ENCODE measurements around the gene PTPRO.
"Not testable (repeated sequence)": the region's sequence is repeated elsewhere in the genome, so short reads cannot be mapped to it uniquely, and the experiment has no call there.

PTPRO gene

DNA sequence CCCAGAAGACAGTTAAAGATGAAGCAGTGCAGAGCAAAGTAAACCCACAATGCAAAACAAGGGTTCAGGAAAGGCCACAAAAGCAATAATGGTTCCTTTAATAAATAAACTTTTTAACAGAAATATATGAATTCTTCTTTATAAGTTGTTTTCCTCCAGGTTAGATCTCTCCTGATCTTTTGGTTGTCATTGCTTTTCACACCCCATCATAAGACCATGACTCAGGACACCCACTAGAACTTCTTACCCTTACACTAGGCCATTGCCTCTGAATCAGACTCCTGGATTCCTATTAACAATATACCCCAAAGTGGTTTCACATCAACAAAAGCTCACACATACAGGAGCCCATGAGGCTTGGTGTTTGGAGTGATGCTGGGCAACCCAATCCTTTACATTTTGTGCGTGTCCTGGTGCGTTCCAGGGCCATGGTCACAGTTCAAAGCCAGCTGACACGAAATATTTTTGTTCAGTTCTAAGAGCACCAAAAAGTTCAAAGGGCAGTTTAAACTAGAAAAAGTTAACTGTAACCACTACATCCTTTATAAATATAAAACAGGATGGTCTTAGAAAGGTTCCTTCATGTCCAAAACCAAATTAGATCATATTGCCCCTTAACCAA is 279.9 kb downstream of the PTPRO start:
- DNase-seq (ENCODE audit: low spot score) = no peak

DNA sequence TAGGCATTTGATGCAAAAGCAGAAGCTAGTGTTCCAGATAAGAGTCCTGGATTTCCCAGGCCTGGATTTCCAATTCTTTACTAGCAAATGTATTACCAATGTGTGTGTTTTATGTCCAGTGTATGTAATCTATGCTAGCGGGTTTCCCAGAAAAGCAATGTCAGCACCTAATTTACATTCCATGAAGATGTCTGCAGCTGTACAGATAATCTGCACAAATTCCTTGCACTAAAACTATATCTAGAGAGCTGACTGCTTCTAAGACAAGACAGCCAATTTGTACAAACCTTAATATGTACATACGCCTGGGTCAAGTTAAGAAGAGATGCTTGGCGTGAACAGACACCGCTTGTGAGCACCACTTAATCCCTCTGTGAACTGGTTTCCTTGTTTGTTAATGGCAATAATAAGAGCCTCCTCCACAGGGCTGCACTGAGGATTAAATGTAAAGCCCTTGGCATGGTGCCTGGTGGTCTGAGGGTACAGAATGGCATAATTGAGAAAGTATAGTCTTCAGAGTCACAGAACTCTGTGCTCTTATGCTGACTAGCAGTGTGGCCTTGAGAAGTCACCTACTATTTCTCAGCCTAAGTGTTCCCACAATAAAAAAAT is 281.3 kb downstream of the PTPRO start:
- no peak for DNase-seq (ENCODE audit: low spot score)

DNA sequence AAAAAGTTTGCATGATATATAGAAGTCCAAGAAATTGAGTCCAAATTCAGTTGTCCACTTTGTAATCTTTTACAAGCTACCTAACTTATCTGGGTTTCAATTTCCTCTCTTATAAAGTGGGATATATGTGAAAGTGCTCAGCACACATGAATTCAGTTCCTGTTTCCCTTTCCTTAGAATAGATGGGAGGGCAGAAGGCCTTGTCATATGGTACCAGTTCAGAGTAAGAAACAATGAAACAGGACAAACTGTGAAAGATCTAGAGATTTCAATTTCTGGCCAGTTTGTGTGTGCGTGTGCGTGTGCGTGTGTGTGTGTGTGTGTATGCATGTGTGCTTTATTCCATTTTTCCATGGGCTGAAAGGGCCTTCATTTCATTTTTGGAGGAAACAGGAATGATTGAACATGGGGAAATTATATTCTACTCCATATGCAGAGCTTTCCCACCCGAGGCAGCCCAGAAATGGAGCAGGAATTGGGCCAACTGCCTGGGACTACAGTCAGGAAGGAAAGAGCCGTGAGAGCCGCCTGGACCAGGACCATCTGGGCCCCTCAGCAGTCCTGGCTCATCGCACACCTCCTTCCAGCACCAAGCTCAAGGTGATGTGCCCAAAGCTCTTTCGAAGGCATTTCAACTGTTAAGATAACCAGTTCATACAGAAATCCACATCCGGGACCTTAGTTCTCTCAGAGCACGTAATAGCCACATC is 283.7 kb downstream of the PTPRO start:
- DNase-seq (ENCODE audit: low spot score) = no peak

DNA sequence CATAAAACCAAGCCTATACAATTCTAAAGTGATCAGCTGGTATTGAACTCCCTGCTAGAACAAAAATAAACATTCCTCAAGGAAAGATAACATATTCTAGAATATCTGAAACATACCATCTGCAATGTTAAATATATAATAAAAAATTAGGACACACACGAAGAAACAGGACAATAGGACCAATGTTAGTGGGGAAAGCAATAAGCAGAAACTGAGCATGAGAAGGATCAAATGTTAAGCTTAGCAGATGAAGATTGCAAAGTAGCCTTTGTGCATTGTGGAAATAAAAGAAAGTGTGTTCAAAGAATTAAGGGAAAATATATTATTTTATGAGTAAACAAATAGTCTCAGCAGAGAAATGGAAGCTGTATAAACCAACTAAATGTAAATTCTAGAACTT is 286.1 kb downstream of the PTPRO start:
- DNase-seq (ENCODE audit: low spot score) = no peak

DNA sequence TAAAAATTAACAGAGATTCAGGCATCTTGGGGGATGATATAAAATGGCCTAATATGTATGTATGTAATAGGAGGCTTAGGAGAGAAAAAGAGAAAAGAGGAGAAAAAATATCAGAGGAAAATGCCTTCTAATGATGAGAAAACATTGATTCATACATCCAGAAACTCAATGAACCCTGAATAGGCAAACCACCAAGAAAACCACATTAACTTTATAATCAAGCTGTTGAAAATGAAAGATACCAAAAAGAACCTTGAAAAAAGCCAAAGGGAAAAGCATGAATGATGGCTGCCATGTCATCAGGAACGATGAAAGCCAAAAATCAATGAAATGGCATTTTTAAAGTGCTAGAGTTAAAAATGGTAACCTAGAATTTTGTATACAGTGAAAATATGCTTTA is 286.6 kb downstream of the PTPRO start:
- DNase-seq (ENCODE audit: low spot score) = no peak

DNA sequence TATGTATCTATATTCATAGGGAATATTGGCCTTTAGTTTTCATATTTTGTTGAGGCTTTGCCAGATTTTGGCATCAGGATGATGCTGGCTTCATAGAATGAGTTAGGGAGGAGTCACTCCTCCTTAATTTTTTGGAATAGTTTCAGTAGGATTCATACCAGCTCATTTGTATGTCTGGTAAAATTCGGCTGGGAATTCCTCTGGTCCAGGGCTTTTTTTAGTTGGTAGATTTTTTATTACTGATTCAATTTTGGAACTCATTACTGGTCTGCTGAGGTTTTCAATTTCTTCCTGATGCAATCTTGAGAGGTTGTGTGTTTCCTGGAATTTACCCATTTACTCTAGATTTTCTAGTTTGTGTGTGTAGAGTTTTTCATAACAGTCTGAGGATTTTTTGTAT is 291.7 kb downstream of the PTPRO start:
- DNase-seq (ENCODE audit: low spot score) = no peak

DNA sequence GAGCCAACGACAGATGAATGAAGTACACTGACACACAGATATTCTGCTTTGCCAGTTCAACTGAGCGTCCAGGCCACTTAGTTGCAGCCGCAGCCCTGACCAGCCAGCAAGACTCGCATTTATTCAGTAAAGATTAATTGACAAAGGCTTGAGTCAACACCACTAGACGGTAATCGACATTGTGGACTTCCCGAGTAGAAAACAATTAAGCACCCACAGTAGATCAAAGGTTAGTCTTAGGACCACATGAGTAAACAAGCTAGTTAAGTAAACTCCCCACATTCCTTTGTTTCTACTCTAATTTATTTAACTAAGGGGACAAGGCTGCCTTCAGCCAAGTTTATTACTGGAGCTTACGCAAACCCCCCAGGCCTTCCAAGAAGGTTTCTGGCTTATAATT is 294.2 kb downstream of the PTPRO start:
- DNase-seq (ENCODE audit: low spot score) = not testable (repeated sequence)

DNA sequence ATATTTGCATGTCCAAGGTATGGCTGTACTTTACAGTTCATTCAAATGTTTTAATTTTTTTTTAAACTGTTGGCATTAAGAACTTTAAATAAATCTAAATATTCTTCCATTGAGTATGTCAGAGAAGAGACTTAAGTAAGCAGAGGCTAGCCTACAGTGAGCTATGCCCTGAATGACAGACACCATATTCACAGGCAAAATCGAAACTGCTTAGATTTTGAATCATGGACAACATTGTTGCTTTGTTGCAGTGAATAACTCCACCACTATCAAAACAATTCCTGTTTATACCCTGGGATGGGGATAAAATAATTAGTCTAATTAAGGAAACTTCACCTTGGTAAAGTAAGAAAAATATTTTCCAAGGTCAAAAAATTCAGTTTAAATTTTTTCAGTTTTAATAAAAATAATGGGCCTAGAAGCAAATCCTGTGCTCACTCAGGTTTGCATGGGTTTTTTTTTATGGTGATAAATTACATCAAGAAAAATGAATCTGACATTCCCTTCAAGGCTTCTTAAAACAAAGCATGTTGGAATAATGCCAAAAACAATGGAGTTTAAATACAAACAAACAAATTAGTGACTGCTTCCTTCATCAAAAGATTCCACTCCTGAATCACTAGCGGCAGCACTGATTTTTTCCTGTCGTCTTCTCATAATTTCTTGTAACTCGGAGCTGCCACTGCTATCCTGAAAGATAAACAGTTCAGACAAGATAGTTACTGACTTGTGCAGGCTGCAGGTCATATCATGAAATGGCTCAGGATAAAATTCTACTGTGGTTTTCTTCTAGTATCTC is 298.6 kb downstream of the PTPRO start:
- no peak for DNase-seq (ENCODE audit: low spot score)

DNA sequence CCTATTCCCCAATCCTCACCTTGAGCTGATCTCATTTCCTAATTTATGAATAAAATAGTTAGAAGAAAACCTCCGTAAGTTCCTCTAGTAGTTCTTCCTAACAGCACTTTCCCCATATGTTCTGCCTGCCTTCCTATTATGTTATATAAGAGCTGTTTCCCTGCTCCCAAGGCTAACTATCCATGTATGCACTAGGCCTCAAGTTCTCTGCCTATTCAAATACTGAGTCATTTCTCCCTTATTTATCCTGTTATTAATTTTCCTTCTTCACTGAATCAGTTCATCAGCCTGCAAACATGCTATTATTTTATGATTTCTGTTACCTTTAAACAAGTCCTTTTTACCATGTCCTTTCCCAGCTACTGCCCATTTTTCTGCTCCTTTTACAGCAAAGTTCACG is 302.8 kb downstream of the PTPRO start:
- no peak for DNase-seq (ENCODE audit: low spot score)

DNA sequence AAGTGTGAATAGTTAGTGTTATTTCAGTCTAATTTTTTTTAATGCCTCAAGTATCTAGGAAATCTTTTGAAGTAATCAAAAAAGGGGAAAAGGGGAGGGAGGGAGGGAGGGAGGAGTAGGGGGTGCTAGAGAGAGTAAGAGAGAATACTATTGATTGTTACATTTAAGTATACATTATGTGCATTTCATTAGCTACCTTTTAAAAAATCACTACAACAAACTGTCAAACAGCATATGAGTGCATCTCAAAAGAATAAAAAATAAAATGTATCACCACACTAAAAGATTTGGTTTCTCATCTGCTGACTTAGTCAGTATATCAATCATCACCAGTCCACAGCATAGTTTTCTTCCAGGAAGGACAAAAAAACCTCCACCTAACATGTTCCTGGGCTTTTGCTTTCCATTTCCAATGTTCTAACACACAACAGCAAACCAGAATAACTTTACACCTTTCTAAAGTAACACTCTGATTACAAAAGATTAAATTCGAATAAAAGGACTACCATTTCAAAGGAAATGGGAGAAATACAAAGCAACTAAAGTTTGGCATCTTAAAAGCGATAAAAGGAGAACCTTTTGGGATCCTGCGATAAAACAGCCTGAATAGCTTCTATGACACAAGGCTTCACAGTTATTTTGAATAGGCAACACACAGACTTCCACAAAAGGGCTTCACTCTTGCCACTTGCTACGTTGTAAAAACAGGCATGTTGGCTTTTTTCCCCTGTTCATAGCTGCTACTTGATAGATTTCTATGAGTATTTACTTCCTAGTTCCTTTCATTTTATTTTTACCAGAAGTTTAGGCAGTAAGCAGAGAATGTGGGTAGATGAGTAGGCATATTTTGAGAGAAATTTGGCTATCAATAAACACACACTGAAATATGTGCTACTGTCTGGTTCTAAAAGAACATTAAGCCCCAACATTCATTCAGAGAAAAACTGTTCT is 306.0 kb downstream of the PTPRO start:
- no peak for DNase-seq (ENCODE audit: low spot score)

DNA sequence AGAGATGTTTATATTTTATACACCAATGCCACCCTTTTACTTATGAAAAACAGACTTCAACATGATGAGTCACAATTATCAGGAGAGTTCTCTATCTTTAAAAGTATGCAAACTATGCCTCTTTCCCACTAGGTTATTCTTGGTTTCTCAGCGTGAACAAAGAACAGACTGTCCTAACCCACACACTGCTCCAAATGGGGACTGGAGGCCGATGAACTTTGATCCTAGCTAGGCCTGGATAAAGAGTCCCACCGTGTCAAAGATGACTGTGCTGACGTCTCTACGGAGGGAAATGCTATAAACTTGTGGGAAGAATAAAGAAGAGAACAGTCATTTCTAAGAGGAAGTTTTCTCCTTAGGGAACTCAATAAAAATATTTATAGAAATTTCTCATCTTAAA is 306.8 kb downstream of the PTPRO start:
- DNase-seq (ENCODE audit: low spot score) = no peak

DNA sequence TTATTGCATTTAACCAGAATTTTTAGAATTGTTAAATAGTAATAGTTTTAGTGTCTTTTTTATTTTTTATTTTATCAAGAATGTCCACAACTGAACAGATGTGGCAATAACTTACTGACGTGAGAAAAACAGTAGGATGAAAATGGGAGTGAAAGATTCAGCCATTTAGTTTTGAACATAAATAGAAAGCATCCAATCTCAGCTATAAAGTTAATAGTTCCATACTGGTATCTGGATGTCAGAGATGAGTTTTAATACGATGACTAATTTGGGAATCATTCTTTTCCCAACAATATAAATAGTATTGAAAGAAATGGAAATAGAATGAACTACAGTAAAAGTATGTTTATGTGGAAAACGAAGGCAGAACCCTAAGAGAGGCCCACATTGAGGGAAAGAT is 307.5 kb downstream of the PTPRO start:
- no peak for DNase-seq (ENCODE audit: low spot score)

DNA sequence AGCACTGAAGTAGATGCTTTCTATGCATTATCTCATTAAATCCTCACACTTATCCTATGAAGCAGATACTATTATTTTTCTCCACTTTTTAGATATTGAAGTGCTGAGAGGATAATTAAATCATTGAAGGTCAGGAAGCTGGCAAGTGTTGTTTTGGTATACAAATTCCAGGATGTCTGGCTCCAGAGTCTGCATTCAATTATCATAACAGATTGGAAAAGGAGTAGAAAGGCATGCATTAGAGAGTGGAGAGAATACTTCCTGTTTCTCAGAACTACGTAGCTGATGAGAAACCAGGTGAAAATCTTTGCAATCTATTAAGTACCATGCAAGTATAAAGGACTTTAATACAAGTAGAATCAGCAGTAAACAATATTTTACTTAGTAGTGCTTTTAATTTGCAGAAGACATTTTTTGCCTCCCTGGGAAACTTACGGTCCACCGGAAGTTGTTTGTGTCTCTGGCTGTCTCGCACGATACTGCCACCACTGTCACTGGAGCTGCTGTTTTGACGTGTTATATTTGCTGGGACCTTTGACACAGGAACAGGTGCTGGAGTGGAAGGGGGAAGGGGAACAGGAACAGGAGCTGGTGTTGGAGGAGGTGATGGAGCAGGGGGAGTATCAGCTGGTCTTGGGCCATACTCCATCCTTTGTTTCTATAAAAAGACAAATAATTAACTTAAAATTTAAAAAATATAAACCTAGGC is 308.9 kb downstream of the PTPRO start:
- DNase-seq (ENCODE audit: low spot score) = no peak

DNA sequence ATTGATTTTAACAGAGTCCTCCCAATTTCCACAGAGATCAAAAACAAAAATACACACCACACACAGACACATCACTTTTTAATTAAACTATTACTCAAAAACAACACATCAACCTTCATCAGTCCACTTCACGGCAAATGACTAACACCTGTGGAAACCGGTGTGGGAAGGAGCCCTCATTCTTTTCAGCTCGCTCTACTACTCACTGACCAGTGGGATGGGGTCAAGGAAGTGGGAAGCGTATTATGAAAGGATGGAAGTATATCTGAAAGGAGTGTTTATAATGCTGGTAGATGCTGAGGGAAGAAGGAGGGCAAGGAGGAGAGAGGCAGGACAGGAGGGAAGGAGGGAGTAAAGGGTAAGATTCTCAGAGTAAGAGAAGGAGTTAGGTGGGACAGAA is 310.4 kb downstream of the PTPRO start:
- no peak for DNase-seq (ENCODE audit: low spot score)

DNA sequence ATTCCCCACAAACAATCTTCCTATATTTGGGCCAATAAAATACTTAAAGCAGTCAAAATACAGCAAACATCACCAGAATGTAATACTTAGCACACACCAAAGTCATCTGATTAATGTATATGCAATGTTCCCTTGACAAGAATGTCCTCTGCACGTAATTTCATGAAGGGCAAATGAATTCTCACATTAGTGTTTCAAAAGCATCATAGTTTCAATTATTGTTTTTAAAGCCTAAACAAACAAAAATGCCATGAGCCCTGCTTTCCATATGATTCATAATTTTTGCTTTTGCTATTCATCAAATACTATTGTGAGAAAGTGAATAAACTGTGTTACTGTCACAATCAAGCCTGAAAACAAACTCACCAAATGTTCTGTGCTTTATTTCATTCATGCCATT is 310.9 kb downstream of the PTPRO start:
- DNase-seq (ENCODE audit: low spot score) = no peak

DNA sequence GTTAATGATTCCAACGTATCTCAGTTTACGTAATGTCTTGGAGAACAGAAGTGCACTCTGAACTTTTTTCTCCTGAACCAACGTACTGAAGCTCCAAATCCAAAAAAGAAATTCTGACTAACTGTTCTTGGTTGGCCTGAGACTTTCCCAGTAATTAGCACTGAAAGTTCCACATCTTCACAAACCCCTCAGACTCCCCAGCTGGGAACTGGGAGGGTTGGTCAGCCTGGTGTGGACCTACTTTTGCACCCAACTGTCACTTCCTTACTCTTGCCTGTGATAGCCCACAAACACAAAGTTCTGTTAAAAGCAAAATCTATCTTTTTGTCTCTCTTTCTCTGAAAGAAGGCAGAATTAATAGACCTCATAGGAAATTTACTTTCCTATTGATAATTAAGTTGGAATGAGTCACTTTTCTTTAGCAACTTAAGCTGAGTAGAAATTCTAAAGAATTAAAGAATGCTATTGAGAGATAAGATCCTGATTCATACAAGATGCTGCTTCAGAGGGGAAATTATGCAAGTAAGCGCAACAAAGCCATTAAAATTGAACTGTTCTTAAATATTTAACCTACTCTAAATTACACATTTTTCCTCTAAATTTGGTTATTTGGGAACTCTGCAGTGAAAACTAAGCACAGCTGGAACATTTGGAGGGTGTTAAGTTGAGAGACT is 311.8 kb downstream of the PTPRO start:
- no peak for DNase-seq (ENCODE audit: low spot score)

DNA sequence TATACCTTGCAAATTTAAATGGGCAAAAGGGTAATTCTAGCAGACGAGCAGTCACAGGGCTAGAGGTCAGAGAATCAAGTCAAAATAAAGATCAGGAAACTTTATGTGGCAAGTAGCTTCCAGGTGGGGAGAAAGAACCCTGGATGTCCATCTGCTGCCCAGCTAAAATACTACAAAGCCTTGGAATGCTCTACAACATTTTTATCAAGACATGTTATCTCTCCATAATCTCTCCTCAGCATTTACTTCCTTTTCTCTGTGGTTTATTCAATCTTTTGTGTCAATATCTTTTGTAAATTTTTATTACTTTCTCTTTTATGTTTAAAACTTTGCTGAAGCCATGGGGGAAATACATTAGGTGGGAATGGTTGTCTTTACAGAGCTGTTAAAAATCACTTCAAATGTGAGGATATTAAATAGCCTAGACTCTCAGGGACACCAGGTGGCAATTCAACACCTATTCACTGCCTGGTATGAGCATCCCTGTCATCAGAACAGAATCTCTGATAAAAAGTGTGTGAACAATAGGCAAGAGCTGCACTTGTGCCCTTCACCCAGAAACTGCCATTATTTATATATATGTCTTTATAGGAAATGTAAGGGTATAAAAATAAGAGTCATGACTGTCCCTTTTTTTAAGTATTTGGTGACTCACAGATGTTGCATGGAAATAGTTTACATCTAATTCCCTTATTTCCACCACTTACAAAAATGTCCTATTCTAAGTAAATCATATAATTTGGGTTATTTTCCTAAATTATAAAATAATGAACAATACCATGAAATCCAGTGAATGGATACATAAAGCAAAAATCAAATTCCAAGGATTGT is 314.0 kb downstream of the PTPRO start:
- no peak for DNase-seq (ENCODE audit: low spot score)

DNA sequence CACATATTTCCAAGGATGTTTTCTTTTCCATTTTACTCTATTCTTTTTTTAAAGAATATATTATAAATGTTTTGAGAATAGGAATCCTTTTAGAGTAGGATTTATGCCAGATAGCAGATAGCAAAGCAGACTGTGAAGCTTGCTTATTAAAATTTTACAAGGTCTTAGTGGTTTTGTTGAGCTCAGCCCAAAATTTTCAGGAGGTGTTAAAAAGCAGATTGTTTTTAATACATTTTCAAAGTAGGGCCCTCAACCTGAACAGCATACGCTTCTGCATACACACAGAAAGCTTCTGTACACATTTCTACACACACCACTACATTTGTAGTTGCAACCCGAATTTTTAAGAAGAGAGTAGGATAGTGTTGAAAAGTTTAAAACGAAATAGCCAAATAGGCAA is 315.9 kb downstream of the PTPRO start:
- no peak for DNase-seq (ENCODE audit: low spot score)

DNA sequence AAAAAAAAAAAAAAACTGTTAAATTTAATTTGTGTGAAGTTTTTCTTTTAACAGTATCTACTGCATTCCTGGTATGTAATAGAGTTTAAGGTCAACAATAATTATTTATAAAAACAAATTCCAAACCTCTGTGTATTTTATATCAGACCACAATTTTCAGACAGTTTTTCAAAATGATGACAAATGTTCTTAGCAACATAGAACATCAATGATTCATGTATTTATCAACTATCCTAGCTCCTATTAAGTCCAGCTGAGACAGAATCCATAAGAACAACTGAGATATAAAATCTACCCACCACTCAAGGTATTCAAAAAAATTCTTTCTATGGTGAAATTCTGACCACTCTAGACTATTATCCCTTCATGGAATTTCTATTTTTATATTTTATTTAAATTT is 322.4 kb downstream of the PTPRO start:
- DNase-seq (ENCODE audit: low spot score) = no peak

DNA sequence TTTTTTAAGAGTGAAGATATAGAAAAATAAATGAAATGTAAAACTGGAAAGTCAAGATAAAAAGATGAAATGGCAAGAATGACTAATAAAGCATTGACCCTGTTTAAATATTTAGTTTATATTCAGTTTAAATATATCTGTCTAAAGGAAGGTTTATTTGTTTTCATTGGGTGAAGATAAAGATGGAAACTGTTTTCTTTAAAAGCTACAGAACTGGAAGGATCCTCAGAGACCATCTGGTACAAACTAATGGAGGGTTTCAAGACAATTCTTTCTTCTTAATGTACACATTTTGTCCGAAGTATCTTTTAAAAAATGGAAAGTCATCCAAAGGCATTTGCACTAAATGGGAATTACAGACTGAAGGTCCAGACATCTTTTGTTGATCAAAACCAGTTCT is 324.3 kb downstream of the PTPRO start:
- DNase-seq (ENCODE audit: low spot score) = no peak

Measured in NAMALWA (cell line).